Measurements from ENCODE around the gene TENM3. TPM values are rescaled to one million over a fixed set of nuclear protein-coding genes. Genes with fewer than 3 reads are reported as not detected.

TENM3 gene
- total and polyA plus RNA-seq, 2 of the 8 experiments (the other 6 are each of a cell fraction or from before 2014, with no cell fraction given) = 36.9 to 69.3 TPM

- Histone ChIP-seq H3K4me1 (replicated peaks in 1 of 4; ENCODE audit: control insufficient read depth in 3 of 4, insufficient read depth in 4 of 4, low read length in 3 of 4) (no peaks in the 10 kb centered on the region), H2AK5ac (ENCODE audit: low read depth, low read length) (no peak overlapping the region), H2BK20ac (ENCODE audit: low read length) (no peak overlapping the region), H3K27me3 (replicated peaks in 1 of 4; ENCODE audit: control insufficient read depth in 3 of 4, extremely low read depth in 1 of 4, insufficient read depth in 3 of 4, low read length in 3 of 4) (no peaks in the 10 kb centered on the region), H4K20me1 (replicated peaks in 1 of 2; ENCODE audit: control insufficient read depth in 1 of 2, insufficient read depth in 2 of 2, low read length in 2 of 2) (no peaks in the 10 kb centered on the region), H3K18ac (ENCODE audit: extremely low read depth, low read length) (no peak overlapping the region), H3K9ac (replicated peaks in 1 of 4; ENCODE audit: extremely low read depth in 1 of 4, low read depth in 3 of 4, low read length in 3 of 4) (no peak overlapping the region), H2BK12ac (ENCODE audit: low read depth, low read length) (no peak overlapping the region), H3K14ac (ENCODE audit: insufficient read length) (no peak overlapping the region), H3K79me2 (ENCODE audit: control insufficient read depth in 1 of 2, insufficient read depth in 2 of 2, low read length in 2 of 2) (no peaks in the 10 kb centered on the region), H3K9me3 (ENCODE audit: insufficient read depth in 2 of 2, low read depth in 1 of 2, low read length in 1 of 2) (peaks cover 0 to 4% of the 10 kb centered on the region in 2 experiments; a peak in 1 of 4 replicates), H3K4ac (replicated peaks; ENCODE audit: insufficient read length, low read depth, low read length) (no peak overlapping the region), H3K23me2 (ENCODE audit: low read depth, low read length) (no peaks in the 10 kb centered on the region), H3K79me1 (ENCODE audit: low read depth, low read length) (no peaks in the 10 kb centered on the region; the same call in 1 of the 2 replicates), H3K23ac (ENCODE audit: insufficient read length) (no peak overlapping the region), H3K56ac (replicated peaks; ENCODE audit: insufficient read length, low read depth, low read length) (no peak overlapping the region), H2BK120ac (replicated peaks; ENCODE audit: low read depth, low read length) (no peak overlapping the region), H4K8ac (ENCODE audit: extremely low read depth, insufficient read depth, low read length) (no peak overlapping the region), H3K4me3 (ENCODE audit: extremely low read depth in 1 of 4, insufficient read depth in 2 of 4, low read depth in 3 of 4, low read length in 4 of 4) (no peak overlapping the region), H3K4me2 (ENCODE audit: insufficient read depth in 1 of 2, low read depth in 2 of 2, low read length in 2 of 2) (no peak overlapping the region), H2BK5ac (ENCODE audit: low read depth, low read length) (no peak overlapping the region), H2AFZ (ENCODE audit: low read length) (no peak overlapping the region), H3K27ac (ENCODE audit: low read depth, low read length) (no peak overlapping the region), H4K91ac (replicated peaks; ENCODE audit: insufficient read length, low read length) (no peak overlapping the region), H4K5ac (ENCODE audit: insufficient read length, low read depth, low read length) (no peak overlapping the region), H2BK15ac (ENCODE audit: low read length) (no peak overlapping the region), H3K36me3 (ENCODE audit: control insufficient read depth in 2 of 4, insufficient read depth in 4 of 4, low read length in 3 of 4) (peaks cover 0 to 5% (median 0%) of the 10 kb centered on the region in 4 experiments; a peak in 1 of 8 replicates)
- 88% methylated on average over 2 of the region's 2 CpGs; no CpG with 5 or more reads in 1 of the 2 experiments for WGBS, 2 experiments (ENCODE audit: extremely low coverage in 1 of 2, insufficient coverage in 1 of 2, insufficient read length in 1 of 2, insufficient replicate concordance in 2 of 2, low coverage in 1 of 2, low lambda C conversion rate in 2 of 2, missing lambda C conversion rate in 1 of 2)
- ChIA-PET POLR2A (ENCODE audit: partially characterized antibody) (no interaction called here), CTCF (ENCODE audit: partially characterized antibody) (interaction anchor here (1.5 to 2.4 kb wide), 3 partner anchors 10 to 176 kb away, joined by 4 to 11 read pairs (median 6); no protein-coding TSS in a partner anchor)
- DNase-seq (ENCODE audit: low read depth in 1 of 2, low spot score in 2 of 2) = no peak
- no peak for FAIRE-seq
- no peak for TF ChIP-seq MAFK (IDR thresholded peaks at IDR 0.05; ENCODE audit: low read depth, low read length)
- no peak for TF ChIP-seq SRF (IDR thresholded peaks at IDR 0.05; ENCODE audit: low read depth, low read length)
- TF ChIP-seq SP2 (IDR thresholded peaks at IDR 0.05; ENCODE audit: low read length) = no peak
- no peak for TF ChIP-seq KDM1A (IDR thresholded peaks at IDR 0.05; ENCODE audit: borderline replicate concordance, low read length)
- TF ChIP-seq CBX5 (IDR thresholded peaks at IDR 0.05; ENCODE audit: low read depth, low read length) = no peak
- no peak for TF ChIP-seq HDAC6 (IDR thresholded peaks at IDR 0.05; ENCODE audit: low read depth, low read length)
- TF ChIP-seq SP4 (IDR thresholded peaks at IDR 0.05; ENCODE audit: low read length) = no peak
- TF ChIP-seq RNF2 (IDR thresholded peaks at IDR 0.05; ENCODE audit: borderline replicate concordance, low read depth, low read length, missing control alignments, poor library complexity, severe bottlenecking) = no peak
- TF ChIP-seq POLR2AphosphoS5 (IDR thresholded peaks at IDR 0.05; ENCODE audit: low read depth, low read length) = no peak
- TF ChIP-seq TEAD4 (IDR thresholded peaks at IDR 0.05; ENCODE audit: low read depth, low read length) = no peak
- TF ChIP-seq MAX (IDR thresholded peaks at IDR 0.05) = no peak
- TF ChIP-seq USF2 (IDR thresholded peaks at IDR 0.05; ENCODE audit: low read length) = no peak
- no peak for TF ChIP-seq YY1 (IDR thresholded peaks at IDR 0.05; ENCODE audit: low read depth, low read length)
Observed at GRCh38 chr4:182642831-182643230, 399.6 kb downstream of the TENM3 start.
